22Rv1 (cell line): ENCODE data around the gene ME3.

Source experiments
- CTCF ChIP-seq: fragments of 450-650 bp; IDR thresholded peaks from 2 replicates; pipeline ENCODE4 v1.5.1; 2017; ENCODE audit warnings: mild to moderate bottlenecking
- ZFX ChIP-seq: fragments of 450-650 bp; IDR thresholded peaks from 2 replicates; pipeline ENCODE4 v1.6.1; 2017; ENCODE audit warnings: antibody characterized with exemption, borderline replicate concordance

- TF ChIP-seq CTCF (no peak), ZFX (no peak)
Observed at GRCh38 chr11:86461892-86462291, 210.5 kb downstream of the ME3 start.
